DOHH2 (cell line): ENCODE results near the gene CSE1L.

Experiments used
- EZH2phosphoT487 ChIP-seq: fragments of 200-600 bp; sonication (generic); IDR thresholded peaks from 2 replicates; pipeline ENCODE4 v1.6.1; 2017; ENCODE audit warnings: borderline replicate concordance, mild to moderate bottlenecking, antibody characterized with exemption, low read length, moderate library complexity, mixed read lengths
- TF ChIP-seq, protein P1 (sequence below): fragments of 200-600 bp; sonication (generic); IDR thresholded peaks from one replicate; pipeline ENCODE4 v1.5.1; 2014; ENCODE audit warnings: antibody characterized with exemption, mild to moderate bottlenecking, low read depth, low read length; ENCODE audit not compliant: poor library complexity, severe bottlenecking

GRCh38 chr20:49133571-49133970, 87.5 kb downstream of the CSE1L start:
- TF ChIP-seq, protein P1, sequence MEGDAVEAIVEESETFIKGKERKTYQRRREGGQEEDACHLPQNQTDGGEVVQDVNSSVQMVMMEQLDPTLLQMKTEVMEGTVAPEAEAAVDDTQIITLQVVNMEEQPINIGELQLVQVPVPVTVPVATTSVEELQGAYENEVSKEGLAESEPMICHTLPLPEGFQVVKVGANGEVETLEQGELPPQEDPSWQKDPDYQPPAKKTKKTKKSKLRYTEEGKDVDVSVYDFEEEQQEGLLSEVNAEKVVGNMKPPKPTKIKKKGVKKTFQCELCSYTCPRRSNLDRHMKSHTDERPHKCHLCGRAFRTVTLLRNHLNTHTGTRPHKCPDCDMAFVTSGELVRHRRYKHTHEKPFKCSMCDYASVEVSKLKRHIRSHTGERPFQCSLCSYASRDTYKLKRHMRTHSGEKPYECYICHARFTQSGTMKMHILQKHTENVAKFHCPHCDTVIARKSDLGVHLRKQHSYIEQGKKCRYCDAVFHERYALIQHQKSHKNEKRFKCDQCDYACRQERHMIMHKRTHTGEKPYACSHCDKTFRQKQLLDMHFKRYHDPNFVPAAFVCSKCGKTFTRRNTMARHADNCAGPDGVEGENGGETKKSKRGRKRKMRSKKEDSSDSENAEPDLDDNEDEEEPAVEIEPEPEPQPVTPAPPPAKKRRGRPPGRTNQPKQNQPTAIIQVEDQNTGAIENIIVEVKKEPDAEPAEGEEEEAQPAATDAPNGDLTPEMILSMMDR, result no peak
- no peak for TF ChIP-seq EZH2phosphoT487
